Colonic mucosa (tissue), 4 donors: ENCODE results near the gene GALNT10. TPM values are rescaled to one million over a fixed set of nuclear protein-coding genes. Genes with fewer than 3 reads are reported as not detected.

Source experiments
- DNase-seq: peaks from one replicate; pipeline ENCODE4 v3.0.0-alpha.2; 2020
- H3K27ac ChIP-seq: fragments of 200-600 bp; one replicate; pipeline ENCODE4 v1.8.0; 2021
- H3K27me3 ChIP-seq: fragments of 200-600 bp; one replicate; pipeline ENCODE4 v1.8.0; 2021
- H3K36me3 ChIP-seq: fragments of 200-600 bp; one replicate; pipeline ENCODE4 v1.8.0; 2021
- H3K4me1 ChIP-seq: fragments of 200-600 bp; one replicate; pipeline ENCODE4 v1.8.0; 2021; ENCODE audit warnings: mild to moderate bottlenecking
- H3K4me3 ChIP-seq: fragments of 200-600 bp; one replicate; pipeline ENCODE4 v1.8.0; 2021
- H3K9ac ChIP-seq, 2 donors: one replicate each; pipeline ENCODE4 v1.7.0; 2013; ENCODE audit warnings: control low read depth in 2 of 2, low read depth in 2 of 2, low read length in 2 of 2
- H3K9me3 ChIP-seq: fragments of 200-600 bp; one replicate; pipeline ENCODE4 v1.8.0; 2021
- CTCF ChIP-seq: fragments of 200-600 bp; IDR thresholded peaks from one replicate; pipeline ENCODE4 v1.8.0; 2022; ENCODE audit warnings: antibody characterized with exemption, mild to moderate bottlenecking
- intact Hi-C: fragments of 100-400 bp; cut with DNase I; formaldehyde crosslinking; loops from one replicate; pipeline ENCODE4 v1.14.1; 2022
- total RNA-seq, 2 donors: library from RNA; stranded (reverse); fragmentation: NEBNext Ultra II Directional in 1 of 2; extraction: Animal tissue kit (Norgen Biotek cat#: 25700) in 1 of 2; gene quantifications; one replicate each; pipeline ENCODE4 v1.2.1, GENCODE V29; 2021
- donor health status: healthy.
- donor health status: DM: no; HTN: no; CAD: no.
- donor health status: DM: no; HTN: no; CAD: no.

Gene GALNT10
- total RNA-seq, 2 donors from 2014 or later, result 40.0 to 46.7 TPM

GRCh38 chr5:154209591-154210081 is 19.1 kb downstream of the GALNT10 start:
- Histone ChIP-seq H3K4me3 (no peak overlapping the region), H3K9ac (no peak overlapping the region), H3K27ac (no peak overlapping the region), H3K36me3 (no peaks in the 10 kb centered on the region), H3K9me3 (no peaks in the 10 kb centered on the region), H3K4me1 (no peaks in the 10 kb centered on the region), H3K27me3 (no peaks in the 10 kb centered on the region)
- TF ChIP-seq CTCF, result no peak
- no peak for DNase-seq
- intact Hi-C loops, result no loop called here

GRCh38 chr5:154210163-154210562 is 19.6 kb downstream of the GALNT10 start:
- DNase-seq, result no peak
- Histone ChIP-seq H3K4me1 (no peaks in the 10 kb centered on the region), H3K9ac (no peak overlapping the region), H3K4me3 (no peak overlapping the region), H3K9me3 (no peaks in the 10 kb centered on the region), H3K27ac (no peak overlapping the region), H3K36me3 (no peaks in the 10 kb centered on the region), H3K27me3 (no peaks in the 10 kb centered on the region)
- intact Hi-C loops, result no loop called here
- no peak for TF ChIP-seq CTCF

- Histone ChIP-seq H3K27ac (no peak overlapping the region), H3K9ac (no peak overlapping the region), H3K36me3 (no peaks in the 10 kb centered on the region), H3K9me3 (no peaks in the 10 kb centered on the region), H3K4me1 (no peaks in the 10 kb centered on the region), H3K27me3 (no peaks in the 10 kb centered on the region), H3K4me3 (no peak overlapping the region)
- no peak for TF ChIP-seq CTCF
- no peak for DNase-seq
- intact Hi-C loops, result no loop called here
Observed at GRCh38 chr5:154211641-154212390, 21.3 kb downstream of the GALNT10 start.

- Histone ChIP-seq H3K4me3 (no peak overlapping the region), H3K9ac (no peak overlapping the region), H3K27me3 (no peaks in the 10 kb centered on the region), H3K27ac (no peak overlapping the region), H3K9me3 (no peaks in the 10 kb centered on the region), H3K36me3 (no peaks in the 10 kb centered on the region), H3K4me1 (no peaks in the 10 kb centered on the region)
- no peak for TF ChIP-seq CTCF
- intact Hi-C loops, result no loop called here
- no peak for DNase-seq
Observed at GRCh38 chr5:154213592-154213991, 23.1 kb downstream of the GALNT10 start.

- H3K27ac ChIP-seq, result no peak overlapping the region
- TF ChIP-seq CTCF, result no peak
- H3K4me3 ChIP-seq, result no peak overlapping the region
- H3K27me3 ChIP-seq, result no peaks in the 10 kb centered on the region
- intact Hi-C loops, result no loop called here
- no peaks in the 10 kb centered on the region for H3K36me3 ChIP-seq
- no peak for DNase-seq
- no peaks in the 10 kb centered on the region for H3K4me1 ChIP-seq
- no peak overlapping the region for H3K9ac ChIP-seq
- H3K9me3 ChIP-seq, result no peaks in the 10 kb centered on the region
Observed at GRCh38 chr5:154214371-154215106, 24.0 kb downstream of the GALNT10 start.
